Measurements from ENCODE around the gene SPATA3.

The SPATA3 gene

DNA sequence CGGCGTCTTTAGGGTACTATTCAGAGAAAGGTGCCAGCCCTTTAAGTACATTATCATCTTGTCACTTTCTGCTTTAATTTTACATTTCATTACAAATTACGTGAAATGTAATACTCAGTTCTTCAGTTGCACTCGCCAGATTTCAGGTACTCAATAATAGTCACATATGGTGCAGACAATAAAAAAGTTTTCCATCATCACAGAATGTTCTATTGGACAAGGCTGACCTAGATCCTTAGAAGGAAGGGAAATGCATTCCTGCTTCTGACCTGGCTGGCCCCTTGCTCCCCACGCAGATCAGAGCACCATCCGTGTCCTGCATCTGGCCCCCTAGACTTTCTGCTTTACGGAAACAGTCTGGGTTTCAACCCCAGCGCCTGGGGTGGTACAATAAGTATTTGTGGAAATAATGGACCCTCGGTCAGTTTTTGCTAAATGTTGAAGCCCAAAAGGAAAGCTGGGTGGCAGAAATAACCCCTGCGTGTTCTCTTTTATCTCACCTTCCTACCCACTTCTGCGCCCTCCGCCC, 40.7 kb downstream of the SPATA3 start:
- no peaks in the 10 kb centered on the region for H3K36me3 ChIP-seq (ENCODE audit: insufficient read depth, low read length)
- no peaks in the 10 kb centered on the region for H3K9me2 ChIP-seq (ENCODE audit: low read depth, low read length)
- H3K27me3 ChIP-seq (ENCODE audit: insufficient read depth, low read length) = 0 out of 2 replicates have a peak, but pooled peaks cover under 1% of the 10 kb centered on the region
- H3K4me3 ChIP-seq (ENCODE audit: low read depth, low read length, poor library complexity, severe bottlenecking) = no peak overlapping the region
- H3K9ac ChIP-seq (ENCODE audit: low read length) = no peak overlapping the region
- no peak overlapping the region for H2AFZ ChIP-seq (ENCODE audit: low read length)
- H3K27ac ChIP-seq (ENCODE audit: low read depth, low read length, poor library complexity, severe bottlenecking) = no peak overlapping the region
- H4K20me1 ChIP-seq (ENCODE audit: insufficient read depth, low read length) = no peaks in the 10 kb centered on the region
- H3K79me2 ChIP-seq (ENCODE audit: insufficient read depth, low read length) = no peaks in the 10 kb centered on the region
- TF ChIP-seq, protein P1, sequence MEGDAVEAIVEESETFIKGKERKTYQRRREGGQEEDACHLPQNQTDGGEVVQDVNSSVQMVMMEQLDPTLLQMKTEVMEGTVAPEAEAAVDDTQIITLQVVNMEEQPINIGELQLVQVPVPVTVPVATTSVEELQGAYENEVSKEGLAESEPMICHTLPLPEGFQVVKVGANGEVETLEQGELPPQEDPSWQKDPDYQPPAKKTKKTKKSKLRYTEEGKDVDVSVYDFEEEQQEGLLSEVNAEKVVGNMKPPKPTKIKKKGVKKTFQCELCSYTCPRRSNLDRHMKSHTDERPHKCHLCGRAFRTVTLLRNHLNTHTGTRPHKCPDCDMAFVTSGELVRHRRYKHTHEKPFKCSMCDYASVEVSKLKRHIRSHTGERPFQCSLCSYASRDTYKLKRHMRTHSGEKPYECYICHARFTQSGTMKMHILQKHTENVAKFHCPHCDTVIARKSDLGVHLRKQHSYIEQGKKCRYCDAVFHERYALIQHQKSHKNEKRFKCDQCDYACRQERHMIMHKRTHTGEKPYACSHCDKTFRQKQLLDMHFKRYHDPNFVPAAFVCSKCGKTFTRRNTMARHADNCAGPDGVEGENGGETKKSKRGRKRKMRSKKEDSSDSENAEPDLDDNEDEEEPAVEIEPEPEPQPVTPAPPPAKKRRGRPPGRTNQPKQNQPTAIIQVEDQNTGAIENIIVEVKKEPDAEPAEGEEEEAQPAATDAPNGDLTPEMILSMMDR (IDR thresholded peaks at IDR 0.05; ENCODE audit: low read length) = no peak
- no peak for TF ChIP-seq EZH2 (IDR thresholded peaks at IDR 0.05; ENCODE audit: borderline replicate concordance, low read length)
- H3K4me2 ChIP-seq (ENCODE audit: low read length) = no peak overlapping the region
- H3K4me1 ChIP-seq (ENCODE audit: insufficient read depth, low read length, severe bottlenecking) = peaks cover 10% of the 10 kb centered on the region
- no peaks in the 10 kb centered on the region for H3F3A ChIP-seq (ENCODE audit: insufficient read depth, low read length)
- no peaks in the 10 kb centered on the region for H3K9me3 ChIP-seq (ENCODE audit: low read length)

DNA sequence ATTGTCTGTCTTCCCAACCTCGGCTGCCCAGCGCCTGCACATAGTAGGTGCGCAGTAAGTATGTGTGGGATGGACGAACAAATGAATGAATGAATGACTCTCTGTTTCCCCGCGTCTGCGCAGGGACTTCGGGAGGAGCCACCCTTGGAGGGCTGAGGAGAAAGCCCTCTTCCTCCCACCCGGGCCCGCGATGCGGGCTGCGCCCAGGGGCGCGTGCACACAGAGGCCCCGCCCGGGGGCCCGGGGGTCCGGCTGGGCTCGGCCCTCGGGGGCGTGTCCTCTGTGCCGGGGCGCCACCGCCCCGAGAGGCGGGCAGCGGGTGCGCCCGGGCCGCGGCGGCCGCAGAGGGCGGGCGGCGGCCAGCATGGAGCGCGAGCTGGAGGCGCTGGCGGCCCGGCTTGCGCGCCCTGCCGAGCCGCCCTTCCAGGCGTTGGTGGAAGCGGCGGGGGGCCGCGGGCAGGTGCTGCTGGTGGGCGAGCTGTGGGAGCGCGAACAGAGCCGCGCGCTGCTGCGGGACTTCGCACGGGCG, 41.3 kb downstream of the SPATA3 start, which contains the start of gene C2orf72:
Gene C2orf72, plus strand, starts transcription at position 322 of the 529 bp plus-strand sequence. Its CDS starts 43 bp downstream, at position 365.
- Histone ChIP-seq H3K4me2 (ENCODE audit: low read length) (no peak within 1 kb of the TSS), H3K4me1 (ENCODE audit: insufficient read depth, low read length, severe bottlenecking) (peaks cover 10% of the 10 kb centered on the region), H3K4me3 (ENCODE audit: low read depth, low read length, poor library complexity, severe bottlenecking) (no peak within 1 kb of the TSS)

DNA sequence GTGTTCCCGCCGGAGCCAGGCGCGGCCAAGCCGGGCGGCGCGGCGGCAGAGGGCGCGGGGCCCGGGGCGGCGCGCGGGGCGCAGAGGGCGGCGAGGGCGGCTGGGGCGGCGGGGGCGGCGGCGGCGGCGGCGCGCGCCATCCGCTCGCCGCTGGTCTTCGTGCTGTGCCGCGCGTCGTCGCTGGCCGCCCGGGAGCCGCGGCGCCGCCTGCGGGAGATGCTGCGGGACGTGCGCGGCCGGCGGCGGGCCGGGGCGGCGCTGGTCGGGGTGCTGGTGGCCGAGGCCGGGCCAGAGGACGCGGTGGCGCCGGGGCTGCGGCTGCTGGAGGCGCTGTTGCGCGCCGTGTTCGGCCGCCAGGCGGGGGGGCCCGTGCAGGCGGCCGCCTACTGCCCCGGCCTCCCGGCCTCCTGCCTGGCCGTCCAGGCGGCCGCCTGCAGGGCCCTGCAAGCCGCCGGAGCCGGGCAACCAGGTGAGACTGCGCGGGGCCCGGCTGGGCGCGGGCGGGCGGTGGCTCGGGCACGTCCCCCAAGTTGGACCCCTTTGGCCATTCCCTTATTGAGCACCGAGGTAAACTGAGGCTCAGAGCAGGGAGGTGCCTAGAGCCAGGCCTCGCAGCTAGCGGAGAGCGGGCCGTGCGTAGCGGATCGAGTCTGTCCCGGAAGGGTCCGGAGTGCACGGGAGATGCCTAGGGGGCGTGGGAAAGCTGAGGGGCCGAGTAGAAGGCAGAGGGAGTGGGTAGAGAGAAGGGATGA, 42.0 kb downstream of the SPATA3 start:
- Histone ChIP-seq H3K27me3 (ENCODE audit: insufficient read depth, low read length) (0 out of 2 replicates have a peak, but pooled peaks cover 5% of the 10 kb centered on the region), H2AFZ (ENCODE audit: low read length) (no peak overlapping the region), H3K4me1 (ENCODE audit: insufficient read depth, low read length, severe bottlenecking) (peaks cover 10% of the 10 kb centered on the region), H3F3A (ENCODE audit: insufficient read depth, low read length) (no peaks in the 10 kb centered on the region), H3K9me2 (ENCODE audit: low read depth, low read length) (no peaks in the 10 kb centered on the region), H3K4me3 (ENCODE audit: low read depth, low read length, poor library complexity, severe bottlenecking) (no peak overlapping the region), H3K27ac (ENCODE audit: low read depth, low read length, poor library complexity, severe bottlenecking) (no peak overlapping the region), H3K9ac (ENCODE audit: low read length) (no peak overlapping the region), H3K36me3 (ENCODE audit: insufficient read depth, low read length) (no peaks in the 10 kb centered on the region), H3K9me3 (ENCODE audit: low read length) (no peaks in the 10 kb centered on the region), H3K79me2 (ENCODE audit: insufficient read depth, low read length) (no peaks in the 10 kb centered on the region), H3K4me2 (ENCODE audit: low read length) (no peak overlapping the region), H4K20me1 (ENCODE audit: insufficient read depth, low read length) (no peaks in the 10 kb centered on the region)
- TF ChIP-seq EZH2 (IDR thresholded peaks at IDR 0.05; ENCODE audit: borderline replicate concordance, low read length) = no peak
- TF ChIP-seq, protein P1 (IDR thresholded peaks at IDR 0.05; ENCODE audit: low read length) = no peak

More for the DNA sequence above, 41.3 kb downstream of the SPATA3 start, which contains the start of gene C2orf72:
- no peak within 1 kb of the TSS for H3K9ac ChIP-seq (ENCODE audit: low read length)
- no peak within 1 kb of the TSS for H3K27ac ChIP-seq (ENCODE audit: low read depth, low read length, poor library complexity, severe bottlenecking)
- H3K36me3 ChIP-seq (ENCODE audit: insufficient read depth, low read length) = no peaks in the 10 kb centered on the region
- H2AFZ ChIP-seq (ENCODE audit: low read length) = no peak within 1 kb of the TSS
- 0 out of 2 replicates have a peak, but pooled peaks cover 4% of the 10 kb centered on the region for H3K27me3 ChIP-seq (ENCODE audit: insufficient read depth, low read length)
- H3K79me2 ChIP-seq (ENCODE audit: insufficient read depth, low read length) = no peaks in the 10 kb centered on the region
- no peaks in the 10 kb centered on the region for H3F3A ChIP-seq (ENCODE audit: insufficient read depth, low read length)
- no peaks in the 10 kb centered on the region for H3K9me2 ChIP-seq (ENCODE audit: low read depth, low read length)
- no peaks in the 10 kb centered on the region for H4K20me1 ChIP-seq (ENCODE audit: insufficient read depth, low read length)
- H3K9me3 ChIP-seq (ENCODE audit: low read length) = no peaks in the 10 kb centered on the region
- TF ChIP-seq EZH2 (IDR thresholded peaks at IDR 0.05; ENCODE audit: borderline replicate concordance, low read length) = no peak
- TF ChIP-seq, protein P1 (IDR thresholded peaks at IDR 0.05; ENCODE audit: low read length) = no peak

Data from OCI-LY1 (cell line).